HG03159 (cell line): ENCODE data around the gene KCTD7.
A peak's percentile ranks its signal among the peaks of the same experiment; 100 is the strongest.
"Not testable (repeated sequence)": the region's sequence is repeated elsewhere in the genome, so short reads cannot be mapped to it uniquely, and the experiment has no call there.

Experiments used
- ATAC-seq: cut with Tn5 transposase; IDR thresholded peaks from one replicate; pipeline ENCODE4 v1.9.1; 2021; ENCODE audit warnings: mild to moderate bottlenecking, moderate library complexity; ENCODE audit not compliant: unreplicated experiment

KCTD7 gene

GRCh38 chr7:66615699-66616098, 13.0 kb upstream of the KCTD7 start:
- no peak for ATAC-seq

DNA sequence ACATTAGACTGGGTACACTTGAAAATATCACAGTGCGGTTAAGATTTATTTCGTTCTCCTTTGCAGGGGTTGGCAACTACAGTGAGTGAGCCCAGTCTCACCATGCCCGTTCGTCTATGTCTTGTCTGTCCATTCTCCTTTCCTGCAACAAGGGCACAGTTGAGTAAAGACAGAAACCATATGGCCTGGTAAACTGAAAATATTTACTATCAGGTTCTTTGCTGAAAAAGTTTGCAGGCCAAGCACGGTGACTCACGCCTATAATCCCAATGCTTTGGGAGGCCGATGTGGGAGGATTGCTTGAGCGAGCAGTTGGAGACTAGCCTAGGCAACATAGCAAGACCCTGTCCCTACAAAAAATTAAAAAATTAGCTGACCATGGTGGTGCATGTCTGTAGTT, 11.4 kb upstream of the KCTD7 start:
- no peak for ATAC-seq

DNA sequence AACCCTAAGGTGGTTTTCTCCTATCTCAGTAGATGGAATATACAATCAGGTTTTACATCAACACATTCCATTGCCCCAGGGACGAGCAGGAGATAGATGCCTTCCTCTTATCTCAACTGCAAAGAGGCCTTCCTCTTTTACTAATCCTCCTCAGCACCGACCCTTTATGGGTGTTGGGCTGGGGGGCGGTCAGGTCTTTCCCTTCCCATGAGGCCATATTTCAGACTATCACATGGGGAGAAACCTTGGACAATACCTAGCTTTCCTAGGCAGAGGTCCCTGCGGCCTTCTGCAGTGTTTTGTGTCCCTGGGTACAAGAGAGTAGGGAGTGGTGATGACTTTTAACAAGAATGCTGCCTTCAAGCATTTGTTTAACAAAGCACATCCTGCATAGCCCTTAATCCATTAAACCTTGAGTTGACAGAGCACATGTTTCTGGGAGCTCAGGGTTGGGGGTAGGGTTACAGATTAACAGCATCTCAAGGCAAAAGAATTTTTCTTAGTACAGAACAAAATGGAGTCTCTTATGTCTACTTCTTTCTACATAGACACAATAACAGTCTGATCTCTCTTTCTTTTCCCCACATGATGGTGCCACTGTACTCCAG, 9.2 kb upstream of the KCTD7 start:
- not testable (repeated sequence) for ATAC-seq

DNA sequence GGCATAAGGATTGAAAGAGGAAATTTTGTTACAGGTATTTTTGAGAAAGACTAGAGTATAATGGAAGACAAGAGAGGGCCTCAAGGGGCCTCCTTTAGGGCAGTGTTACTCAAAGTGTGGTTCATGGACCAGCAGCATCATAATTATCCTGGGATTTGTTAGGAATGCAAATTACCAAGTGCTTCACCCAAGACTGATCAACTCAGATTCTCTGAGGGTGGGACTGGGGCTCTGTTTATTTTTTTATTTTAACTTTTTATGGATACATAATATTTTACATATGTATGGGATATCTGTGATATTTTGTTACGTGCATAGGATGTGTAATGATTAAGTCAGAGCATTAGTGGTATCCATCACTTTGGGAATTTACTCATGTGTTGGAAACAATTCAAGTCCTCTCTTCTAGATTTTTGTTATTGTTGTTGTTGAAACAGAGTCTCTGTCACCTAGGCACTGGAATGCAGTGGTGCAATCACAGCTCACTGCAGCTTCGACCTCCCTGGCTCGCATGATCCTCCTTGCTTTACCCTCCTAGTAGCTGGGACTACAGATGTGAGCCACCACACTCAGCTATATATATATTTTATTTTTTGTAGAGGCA, 2.2 kb upstream of the KCTD7 start:
- ATAC-seq = no peak

DNA sequence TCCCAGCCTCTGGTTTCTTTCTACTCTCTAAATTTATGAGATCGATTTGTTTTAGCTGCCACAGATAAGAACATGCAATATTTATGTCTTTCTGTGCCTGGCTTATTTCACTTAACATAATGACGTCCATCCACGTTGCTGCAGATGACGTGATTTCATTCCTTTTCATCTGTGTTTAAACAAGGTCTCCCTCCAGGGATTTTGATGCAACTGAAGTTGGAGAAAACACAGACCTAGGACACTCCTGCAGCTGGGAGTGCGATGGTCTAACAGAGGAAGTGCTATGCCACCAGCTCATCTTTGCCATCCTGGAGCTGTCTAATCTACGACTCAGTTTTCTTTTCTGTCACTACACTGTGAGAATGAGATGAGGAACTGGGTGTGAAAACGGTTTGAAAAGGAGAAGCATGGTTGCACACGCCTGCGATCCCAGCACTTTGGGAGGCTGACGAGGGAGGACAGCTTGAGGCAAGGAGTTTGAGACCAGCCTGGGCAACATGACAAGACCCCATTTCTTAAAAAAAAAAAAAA, 1.5 kb upstream of the KCTD7 start:
- no peak for ATAC-seq

GRCh38 chr7:66627881-66628360, 760 bp upstream of the KCTD7 start:
- ATAC-seq = peak; percentile 5

- no peak for ATAC-seq
These were observed 761 bp downstream of the KCTD7 start for GRCh38 chr7:66629222-66630062.

DNA sequence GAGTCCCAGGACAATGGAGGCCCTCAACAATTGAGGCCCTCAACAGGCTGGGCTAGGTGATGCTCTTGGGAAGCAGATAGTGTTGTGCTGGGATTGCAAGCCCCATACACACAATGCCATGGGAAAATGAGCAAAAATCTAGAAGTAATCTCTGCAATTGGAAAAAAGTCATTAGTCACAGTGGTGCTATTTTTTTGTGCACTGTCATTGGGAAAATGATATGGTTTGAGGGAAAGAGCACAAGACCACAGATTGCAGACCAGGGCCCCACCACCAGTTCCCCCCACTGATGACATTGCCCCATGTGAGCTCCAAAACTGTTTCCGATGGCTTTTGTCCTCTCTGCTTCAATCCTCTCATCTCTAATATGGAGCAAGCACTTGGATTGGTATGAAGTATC, 1.9 kb downstream of the KCTD7 start:
- no peak for ATAC-seq

DNA sequence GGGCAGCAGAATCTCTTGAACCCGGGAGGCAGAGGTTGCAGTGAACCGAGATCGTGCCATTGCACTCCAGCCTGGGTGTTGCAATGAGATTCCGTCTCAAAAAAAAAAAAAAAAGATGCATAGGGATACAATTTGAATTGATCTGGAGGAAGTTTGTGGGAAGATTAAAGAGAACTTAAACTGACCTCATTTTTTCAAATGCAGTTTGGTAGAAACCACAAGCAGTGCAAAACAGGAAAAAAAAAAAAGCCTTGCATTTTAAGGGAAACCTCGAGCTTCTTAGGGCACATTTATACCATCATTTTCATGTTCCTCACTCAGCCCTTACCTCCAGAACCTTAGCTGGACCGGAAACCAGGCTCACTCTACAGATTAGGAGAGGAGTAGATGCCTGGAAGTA, 2.8 kb downstream of the KCTD7 start:
- ATAC-seq = no peak

GRCh38 chr7:66634816-66635215, 6.1 kb downstream of the KCTD7 start:
- ATAC-seq = no peak

DNA sequence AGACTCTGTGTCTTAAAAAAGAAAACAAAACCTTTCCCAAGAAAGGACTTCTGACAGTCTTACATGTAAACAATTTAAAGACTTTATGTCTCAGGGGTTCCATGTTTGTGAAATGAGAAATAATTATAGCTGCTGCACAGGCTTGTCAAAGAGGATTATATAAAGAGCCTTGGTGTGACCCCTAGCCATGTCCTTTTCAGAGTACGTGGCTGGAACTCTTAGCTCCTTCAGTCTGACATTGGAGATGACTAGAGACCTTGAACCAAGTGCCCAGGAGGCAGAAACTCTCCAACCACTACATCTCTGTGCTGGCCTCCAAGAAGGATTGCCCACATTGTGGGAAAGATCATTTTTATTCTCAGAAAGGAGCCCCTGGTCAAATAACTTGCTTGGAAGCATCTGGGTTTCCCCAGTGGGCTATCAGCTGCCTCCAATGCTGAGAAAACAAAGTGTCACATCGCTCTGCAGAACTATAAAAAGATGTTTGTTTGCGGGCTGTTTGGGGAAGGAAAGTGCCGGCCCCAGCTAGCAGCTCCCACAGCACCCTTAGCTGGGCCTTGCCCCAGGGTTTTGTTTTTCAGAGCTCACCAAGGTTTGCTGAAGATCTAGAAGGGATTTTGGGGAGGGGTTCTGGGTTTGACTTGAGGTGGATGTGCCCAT, 6.8 kb downstream of the KCTD7 start:
- not testable (repeated sequence) for ATAC-seq

GRCh38 chr7:66635982-66636546, 7.4 kb downstream of the KCTD7 start:
- ATAC-seq = not testable (repeated sequence)

DNA sequence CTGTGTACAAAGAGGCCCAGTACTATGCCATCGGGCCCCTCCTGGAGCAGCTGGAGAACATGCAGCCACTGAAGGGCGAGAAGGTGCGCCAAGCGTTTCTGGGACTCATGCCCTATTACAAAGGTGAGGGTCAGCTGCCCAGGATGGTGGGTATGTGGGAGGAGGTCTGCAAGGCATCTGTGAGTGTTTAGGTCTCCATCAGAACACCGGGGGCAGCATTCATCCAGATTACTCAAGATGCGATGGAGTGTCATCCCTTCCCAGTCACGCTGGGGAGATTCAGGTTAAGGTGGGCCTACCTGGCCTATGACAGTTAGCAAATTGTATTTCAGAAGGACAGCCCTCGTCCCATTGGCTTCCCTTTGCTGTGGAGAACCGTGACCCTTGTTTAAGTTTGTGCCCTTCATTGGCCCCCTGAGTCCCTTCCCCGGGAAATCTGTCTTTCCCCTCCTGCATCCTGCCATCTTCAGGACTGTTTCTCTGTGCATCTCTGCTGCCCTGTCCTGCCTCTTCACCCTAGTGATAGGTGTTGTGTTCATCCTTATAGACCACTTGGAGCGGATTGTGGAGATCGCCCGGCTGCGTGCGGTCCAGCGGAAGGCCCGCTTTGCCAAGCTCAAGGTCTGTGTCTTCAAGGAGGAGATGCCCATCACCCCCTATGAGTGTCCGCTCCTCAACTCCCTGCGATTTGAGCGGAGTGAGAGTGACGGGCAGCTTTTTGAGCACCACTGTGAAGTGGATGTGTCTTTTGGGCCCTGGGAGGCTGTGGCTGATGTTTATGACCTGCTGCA, 9.8 kb downstream of the KCTD7 start:
- ATAC-seq = no peak

GRCh38 chr7:66639773-66640172, 11.1 kb downstream of the KCTD7 start:
- ATAC-seq = no peak

DNA sequence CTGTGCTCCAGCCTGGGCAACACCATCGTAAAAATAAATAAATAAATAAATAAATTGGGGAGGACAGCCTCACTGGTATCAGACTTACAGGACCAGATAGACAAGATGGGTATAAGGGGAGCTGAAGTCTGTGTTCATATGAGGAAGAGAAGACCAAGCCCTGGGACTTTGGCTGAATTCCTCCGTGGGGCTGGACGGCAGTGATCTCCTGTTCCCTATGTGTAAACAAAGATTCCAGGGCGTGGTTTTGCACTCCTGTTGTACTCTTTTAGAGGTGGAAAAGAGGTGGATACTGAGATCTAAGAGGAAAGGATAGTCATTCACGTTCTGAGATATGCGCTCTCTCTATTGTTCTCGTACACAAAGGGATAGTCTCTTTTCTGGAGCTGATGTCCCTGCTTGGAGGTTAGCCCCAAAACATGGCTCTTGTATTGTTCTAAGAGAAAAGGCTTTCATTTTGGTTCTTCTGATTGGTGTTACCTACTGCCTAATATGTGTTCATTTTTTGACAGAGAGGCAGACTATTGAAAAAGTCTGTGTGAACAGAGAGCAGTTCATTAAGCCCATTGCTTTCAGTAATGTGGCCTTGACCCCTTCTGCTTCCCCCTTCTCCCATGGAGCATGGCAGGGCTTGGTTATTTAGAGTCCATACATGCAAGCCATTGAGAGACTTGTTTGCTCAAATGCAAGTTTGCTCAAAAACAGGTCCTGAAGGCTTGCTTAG, 12.3 kb downstream of the KCTD7 start:
- ATAC-seq = no peak

- no peak for ATAC-seq
These were observed 12.8 kb downstream of the KCTD7 start for GRCh38 chr7:66641526-66641871.

DNA sequence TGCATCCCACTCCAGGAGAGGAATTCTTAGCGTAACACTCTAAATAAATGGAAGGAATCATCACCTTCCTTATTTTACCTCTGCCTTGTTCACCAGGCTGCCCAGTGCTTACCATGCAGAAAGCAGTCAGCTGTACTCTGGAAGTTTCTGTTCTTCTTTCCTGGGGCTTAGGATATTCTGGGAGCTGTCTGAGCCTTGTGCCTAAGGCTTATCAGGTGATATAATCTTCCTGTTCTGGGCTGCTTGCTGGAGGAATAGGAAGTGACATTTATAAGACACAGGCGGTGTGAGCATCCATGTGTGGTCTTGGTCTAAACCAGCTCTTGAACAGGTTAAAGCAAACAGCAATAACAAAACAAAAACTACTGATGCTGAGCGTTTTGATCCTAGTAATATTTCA, 13.5 kb downstream of the KCTD7 start:
- no peak for ATAC-seq

- ATAC-seq = no peak
These were observed 14.3 kb downstream of the KCTD7 start for GRCh38 chr7:66642932-66643331.

- ATAC-seq = no peak
These were observed 14.7 kb downstream of the KCTD7 start for GRCh38 chr7:66643395-66643794.

GRCh38 chr7:66651026-66651425, 22.3 kb downstream of the KCTD7 start:
- ATAC-seq = not testable (repeated sequence)
